K562 (cell line): ENCODE measurements around the gene PTPRO. TPM values are rescaled to one million over a fixed set of nuclear protein-coding genes. Genes with fewer than 3 reads are reported as not detected.

ENCODE experiments used
- ATAC-seq: fragments of 200-7000 bp; cut with Tn5 transposase; 3 replicates; pipeline ENCODE4 v1.9.1; 2020; ENCODE audit warnings: moderate library complexity
- BruUV-seq: library from RNA; stranded (reverse); fragments of 400-500 nt; replicated peaks from 2 replicates; lab custom pipeline; 2021; lab: Mats Ljungman, UMichigan
- CTCF ChIA-PET: fragments of 300-600 bp; formaldehyde crosslinking; extraction: SDS; loops from one replicate; lab custom pipeline; 2021; ENCODE audit warnings: low intra/inter-chr PET ratio; lab: Yijun Ruan, JAX
- POLR2A ChIA-PET: fragments of 300-600, 350-650 bp; sonication (Branson Sonifier 250); formaldehyde crosslinking; extraction: SDS; loops from one replicate; lab custom pipeline; 2021; ENCODE audit warnings: antibody characterized with exemption, inconsistent platforms; lab: Yijun Ruan, JAX
- DNase-seq, 4 experiments: peaks; one replicate each; pipeline versions ENCODE4 v3.0.0 to v3.0.0-alpha.2; 2011 to 2018; ENCODE audit warnings: low spot score in 3 of 4, mixed read lengths in 3 of 4; ENCODE audit errors: extremely low read depth in 1 of 4
- FAIRE-seq: peaks from 2 replicates; lab custom pipeline; 2011; peaks lifted over from hg19 to GRCh38; lab: Jason Lieb, UNC
- H2AFZ ChIP-seq: 2 replicates; pipeline ENCODE4 v1.6.0; 2011; ENCODE audit warnings: low read depth, low read length, control low read depth, inconsistent platforms
- H3K27ac ChIP-seq: fragments of 200-600 bp; 3 replicates; pipeline ENCODE4 v1.8.0; 2011; ENCODE audit warnings: low read depth, mild to moderate bottlenecking, control low read depth, inconsistent platforms, low read length, moderate library complexity, mixed read lengths; ENCODE audit errors: extremely low read depth
- H3K27me3 ChIP-seq, 2 experiments: fragments of 300-600 bp in 1 of 2; 2 replicates in 1 of 2; 3 replicates in 1 of 2; pipeline versions ENCODE4 v1.6.0 to v1.8.0; 2011; ENCODE audit warnings: inconsistent platforms in 2 of 2, low read length in 2 of 2, mild to moderate bottlenecking in 1 of 2, mixed read lengths in 1 of 2, moderate library complexity in 1 of 2; ENCODE audit not compliant: control insufficient read depth in 2 of 2, insufficient read depth in 2 of 2
- H3K36me3 ChIP-seq: fragments of 300-600 bp; 3 replicates; pipeline ENCODE4 v1.8.0; 2011; ENCODE audit warnings: mild to moderate bottlenecking, low read length, inconsistent platforms; ENCODE audit not compliant: control insufficient read depth, insufficient read depth
- H3K4me1 ChIP-seq, 2 experiments: fragments of 200-600 bp in 1 of 2; replicated peaks in 1 of 2; 2 replicates in 1 of 2; 3 replicates in 1 of 2; pipeline versions ENCODE4 v1.5.1 to v1.8.0; 2011; ENCODE audit warnings: inconsistent platforms in 2 of 2, low read length in 2 of 2, mild to moderate bottlenecking in 1 of 2, mixed read lengths in 1 of 2, moderate library complexity in 1 of 2; ENCODE audit not compliant: control insufficient read depth in 2 of 2, insufficient read depth in 2 of 2
- H3K4me2 ChIP-seq: 2 replicates; pipeline ENCODE4 v1.6.1; 2011; ENCODE audit warnings: low read length, control low read depth, inconsistent platforms, mixed read lengths; ENCODE audit not compliant: insufficient read depth
- H3K4me3 ChIP-seq: fragments of 200-600 bp; sonication (generic), shearing (Covaris generic); 2 replicates; pipeline ENCODE4 v1.5.1; 2016; ENCODE audit warnings: control low read depth, inconsistent platforms
- H3K79me2 ChIP-seq: fragments of 200-600 bp; 3 replicates; pipeline ENCODE4 v1.8.0; 2011; ENCODE audit warnings: low read length, inconsistent platforms; ENCODE audit not compliant: control insufficient read depth, insufficient read depth
- H3K9ac ChIP-seq, 2 experiments: 2 replicates each; pipeline versions ENCODE4 v1.6.0 to v1.6.1; 2011; ENCODE audit warnings: low read depth in 2 of 2, low read length in 2 of 2, control low read depth in 1 of 2, inconsistent platforms in 1 of 2, mild to moderate bottlenecking in 1 of 2, mixed read lengths in 1 of 2; ENCODE audit not compliant: insufficient read depth in 1 of 2
- H3K9me1 ChIP-seq: one replicate; pipeline ENCODE4 v1.6.0; 2011; ENCODE audit warnings: inconsistent platforms, mild to moderate bottlenecking, low read length, moderate library complexity; ENCODE audit not compliant: control insufficient read depth, insufficient read depth
- H3K9me3 ChIP-seq: replicated peaks from 2 replicates; pipeline ENCODE4 v1.5.1; 2011; ENCODE audit warnings: low read depth, low read length, inconsistent platforms; ENCODE audit not compliant: control insufficient read depth, insufficient read depth
- H4K20me1 ChIP-seq: replicated peaks from 2 replicates; pipeline ENCODE4 v1.6.1; 2011; ENCODE audit warnings: low read length, inconsistent platforms, mixed read lengths; ENCODE audit not compliant: control insufficient read depth, insufficient read depth
- ERF ChIP-seq: fragments of 450-650 bp; formaldehyde crosslinking; IDR thresholded peaks from 2 replicates; pipeline ENCODE4 v1.4.0; 2020; ENCODE audit warnings: mild to moderate bottlenecking, mixed read lengths
- FOSL1 ChIP-seq: fragments of 200-800 bp; sonication (Bioruptor generic); conservative IDR thresholded peaks from 2 replicates; pipeline ENCODE4 v1.6.1; 2016; ENCODE audit warnings: missing genetic modification characterization, missing compliant biosample characterization
- IFI16 ChIP-seq: fragments of 250-450 bp; sonication (Bioruptor Pico); IDR thresholded peaks from 2 replicates; pipeline ENCODE4 v2.1.2; 2022; ENCODE audit warnings: mild to moderate bottlenecking, inconsistent platforms
- KLF1 ChIP-seq: fragments of 450-650 bp; IDR thresholded peaks from 2 replicates; pipeline ENCODE4 v1.6.1; 2016; ENCODE audit warnings: missing genetic modification characterization, missing compliant biosample characterization
- SP2 ChIP-seq: IDR thresholded peaks from 2 replicates; pipeline ENCODE4 v1.6.1; 2011; ENCODE audit warnings: mild to moderate bottlenecking, low read depth, low read length, moderate library complexity; ENCODE audit not compliant: poor library complexity, severe bottlenecking; ENCODE audit errors: extremely low read depth
- ZNF175 ChIP-seq: fragments of 200-800 bp; sonication (Bioruptor generic); IDR thresholded peaks from 2 replicates; pipeline ENCODE4 v1.6.1; 2016; ENCODE audit warnings: low read depth, mild to moderate bottlenecking, missing genetic modification characterization, missing compliant biosample characterization
- ZNF324 ChIP-seq: fragments of 250-450 bp; sonication (Bioruptor Pico); IDR thresholded peaks from 2 replicates; pipeline ENCODE4 v1.4.0; 2020; ENCODE audit warnings: mild to moderate bottlenecking
- WGBS: fragments of 100-300 bp; shearing (Covaris generic); methylation state at CpG from one replicate; pipeline ENCODE4 v1.1.6; 2016; ENCODE audit warnings: low coverage, mixed read lengths; ENCODE audit not compliant: insufficient coverage; ENCODE audit errors: missing lambda C conversion rate; 5-methylcytosine and 5-hydroxymethylcytosine counted together
- in situ Hi-C: fragments of 300-500 bp; cut with MboI; formaldehyde crosslinking; loops from 4 replicates; pipeline ENCODE4 v1.15.0; 2018; ENCODE audit warnings: inconsistent platforms, mixed read lengths
- intact Hi-C: fragments of 100-400 bp; cut with micrococcal nuclease; formaldehyde crosslinking; loops from 2 replicates; pipeline ENCODE4 v1.14.2; 2022
- polyA plus RNA-seq, 8 experiments: library from polyadenylated mRNA; depleted of rRNA in 4 of 8; stranded (reverse) in 5 of 8; unstranded in 3 of 8; fragments of >200 nt; fragmentation: Nextera tagmentation in 2 of 8; fragmentation: Illumina TruSeq in 1 of 8; extraction: Ambion mirVana in 2 of 8; extraction: Trizol in 1 of 8; gene quantifications; 2 replicates each; pipeline versions ENCODE4 v1.2.1 to v1.2.3, GENCODE V29; 2011 to 2014; ENCODE audit warnings: inconsistent platforms in 1 of 8, missing spikeins in 1 of 8
- total RNA-seq, 7 experiments: library from RNA; depleted of rRNA in 6 of 7; stranded (reverse); fragments of >200 nt in 6 of 7; fragmentation: Illumina TruSeq in 2 of 7; extraction: Trizol in 2 of 7; gene quantifications; 2 replicates each; pipeline versions ENCODE4 v1.2.1 to v1.2.3, GENCODE V29; 2011 to 2021; ENCODE audit warnings: low replicate concordance in 1 of 7
- TF ChIP-seq, protein P1 (sequence below): fragments of 250-450 bp; sonication (Bioruptor Pico); IDR thresholded peaks from 2 replicates; pipeline ENCODE4 v1.4.0; 2020; ENCODE audit warnings: mild to moderate bottlenecking, moderate library complexity

The PTPRO gene
- total and polyA plus RNA-seq, 9 of the 15 experiments (the other 6 are each of a cell fraction or from before 2014, with no cell fraction given) = 0.22 TPM; not detected in 8

DNA sequence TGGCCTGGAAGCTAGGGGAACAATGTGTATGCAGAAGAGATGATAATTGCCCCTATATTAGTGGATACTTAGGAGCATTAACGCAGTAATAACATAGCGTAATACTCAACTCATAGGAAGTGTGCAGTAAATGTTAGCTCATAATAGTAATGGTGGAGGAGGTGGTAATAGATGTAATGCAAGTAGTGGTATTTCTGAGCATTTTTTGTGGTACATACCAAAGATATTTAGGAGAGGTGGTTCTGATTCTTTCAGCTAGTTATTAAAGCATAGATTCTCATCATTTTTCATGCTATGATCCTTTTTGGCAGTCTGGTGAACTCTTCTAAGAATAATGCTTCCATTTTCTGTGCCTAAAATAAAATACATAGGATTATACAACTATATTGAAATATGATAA is 233.1 kb downstream of the PTPRO start (continued):
- TF ChIP-seq FOSL1 (tag) = no peak
- no peak for TF ChIP-seq SP2
- TF ChIP-seq ZNF175 (CRISPR knock-in tag) = no peak
- TF ChIP-seq IFI16 (CRISPR knock-in tag) = no peak
- TF ChIP-seq, protein P1, sequence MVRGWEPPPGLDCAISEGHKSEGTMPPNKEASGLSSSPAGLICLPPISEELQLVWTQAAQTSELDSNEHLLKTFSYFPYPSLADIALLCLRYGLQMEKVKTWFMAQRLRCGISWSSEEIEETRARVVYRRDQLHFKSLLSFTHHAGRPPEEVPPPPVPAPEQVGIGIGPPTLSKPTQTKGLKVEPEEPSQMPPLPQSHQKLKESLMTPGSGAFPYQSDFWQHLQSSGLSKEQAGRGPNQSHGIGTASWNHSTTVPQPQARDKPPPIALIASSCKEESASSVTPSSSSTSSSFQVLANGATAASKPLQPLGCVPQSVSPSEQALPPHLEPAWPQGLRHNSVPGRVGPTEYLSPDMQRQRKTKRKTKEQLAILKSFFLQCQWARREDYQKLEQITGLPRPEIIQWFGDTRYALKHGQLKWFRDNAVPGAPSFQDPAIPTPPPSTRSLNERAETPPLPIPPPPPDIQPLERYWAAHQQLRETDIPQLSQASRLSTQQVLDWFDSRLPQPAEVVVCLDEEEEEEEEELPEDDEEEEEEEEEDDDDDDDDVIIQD (CRISPR knock-in tag) = no peak
- no peak for TF ChIP-seq ZNF324 (CRISPR knock-in tag)
- TF ChIP-seq KLF1 (tag) = no peak

DNA sequence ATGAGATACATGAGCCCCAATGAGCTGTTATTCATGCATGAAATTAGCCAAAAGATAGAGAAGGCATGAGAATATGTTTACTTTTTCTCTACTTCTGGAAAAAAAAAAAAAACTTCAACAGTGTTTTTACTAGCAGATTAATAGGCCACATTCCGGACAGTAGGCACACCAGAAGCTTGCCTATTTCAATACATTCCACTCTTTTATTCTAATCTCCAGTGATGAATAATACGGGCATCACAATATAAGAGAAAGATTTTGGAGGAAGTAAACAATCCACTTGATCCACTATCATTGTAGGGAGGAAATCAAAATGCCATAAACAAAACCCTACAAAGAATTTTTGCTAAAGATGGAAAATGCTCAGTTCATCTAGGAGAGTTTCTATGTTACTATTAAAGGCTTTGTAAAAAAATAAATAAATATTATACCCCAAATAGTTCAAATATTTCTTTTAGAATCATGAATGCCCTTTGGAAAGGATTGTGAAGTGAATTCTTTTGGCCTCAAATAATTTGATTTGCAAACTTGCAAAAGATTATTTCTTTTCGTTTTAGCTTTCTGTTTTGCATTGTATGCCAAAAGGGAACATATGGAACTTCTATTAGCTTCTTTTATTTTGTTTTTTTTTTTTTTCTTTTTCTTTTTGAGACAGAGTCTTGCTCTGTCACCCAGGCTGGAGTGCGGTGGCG is 234.2 kb downstream of the PTPRO start:
- FAIRE-seq (no peak), DNase-seq (no peak), ATAC-seq (no peak)
- Histone ChIP-seq H3K9ac (no peak overlapping the region), H2AFZ (no peak overlapping the region), H3K27ac (no peak overlapping the region), H3K4me2 (no peak overlapping the region), H3K79me2 (no peaks in the 10 kb centered on the region), H3K4me3 (no peak overlapping the region), H4K20me1 (no peaks in the 10 kb centered on the region), H3K36me3 (no peaks in the 10 kb centered on the region), H3K27me3 (no peaks in the 10 kb centered on the region), H3K4me1 (no peaks in the 10 kb centered on the region), H3K9me1 (no peaks in the 10 kb centered on the region), H3K9me3 (no peaks in the 10 kb centered on the region)
- in situ Hi-C loops = no loop called here
- TF ChIP-seq ERF (CRISPR knock-in tag) = no peak
- BruUV-seq = no TSS peak
- ChIA-PET POLR2A (no interaction called here), CTCF (no interaction called here)
- 7% methylated on average over 5 of the region's 5 CpGs for WGBS
- intact Hi-C loops = no loop called here
